ENCODE measurements around the gene CHST15. TPM values are rescaled to one million over a fixed set of nuclear protein-coding genes. Genes with fewer than 3 reads are reported as not detected.
A peak's percentile ranks its signal among the peaks of the same experiment; 100 is the strongest.
"Not testable (repeated sequence)": the region's sequence is repeated elsewhere in the genome, so short reads cannot be mapped to it uniquely, and the experiment has no call there.

CHST15 gene
- total and polyA plus RNA-seq, 4 donors: 30.7 to 46.2 (median 33.3) TPM

- not testable (repeated sequence) for H3K9me3 ChIP-seq (ENCODE audit: control insufficient read depth, insufficient read depth, low read length); H3K36me3 ChIP-seq (ENCODE audit: control insufficient read depth, insufficient read depth, low read length)
- DNase-seq (ENCODE audit: low read depth in 4 of 6, low spot score in 6 of 6): peak in 2 of 6 donors; percentile 79 to 82
- WGBS (ENCODE audit: insufficient coverage): 7% methylated on average over 38 of the region's 39 CpGs
- Histone ChIP-seq H3K4me3 (ENCODE audit: low read depth, low read length) (peak overlapping the region; percentile 51), H3K4me1 (ENCODE audit: control insufficient read depth, insufficient read depth, low read length) (peaks cover 53% of the 10 kb centered on the region), H3K27ac (ENCODE audit: low read depth, low read length) (peak overlapping the region; percentile 79), H3K27me3 (ENCODE audit: control insufficient read depth, insufficient read depth, low read length) (peaks cover 13% of the 10 kb centered on the region)
These were observed 498 bp upstream of the CHST15 start for GRCh38 chr10:124093774-124094418.

GRCh38 chr10:124092250-124092859 lies 1.0 kb downstream of the CHST15 start:
- peak overlapping the region; percentile 69 for H3K4me3 ChIP-seq (ENCODE audit: low read depth, low read length)
- peaks cover 60% of the 10 kb centered on the region for H3K4me1 ChIP-seq (ENCODE audit: control insufficient read depth, insufficient read depth, low read length)
- H3K9me3 ChIP-seq (ENCODE audit: control insufficient read depth, insufficient read depth, low read length): no peaks in the 10 kb centered on the region
- peaks cover 3% of the 10 kb centered on the region for H3K36me3 ChIP-seq (ENCODE audit: control insufficient read depth, insufficient read depth, low read length)
- WGBS (ENCODE audit: insufficient coverage): 0% methylated on average over 43 of the region's 70 CpGs
- H3K27me3 ChIP-seq (ENCODE audit: control insufficient read depth, insufficient read depth, low read length): peaks cover 13% of the 10 kb centered on the region
- peak in 2 of 6 donors; percentile 69 to 81 for DNase-seq (ENCODE audit: low read depth in 4 of 6, low spot score in 6 of 6)
- H3K27ac ChIP-seq (ENCODE audit: low read depth, low read length): peak overlapping the region; percentile 78

GRCh38 chr10:124091646-124092249 lies 1.6 kb downstream of the CHST15 start:
- no peaks in the 10 kb centered on the region for H3K9me3 ChIP-seq (ENCODE audit: control insufficient read depth, insufficient read depth, low read length)
- H3K4me1 ChIP-seq (ENCODE audit: control insufficient read depth, insufficient read depth, low read length): peaks cover 60% of the 10 kb centered on the region
- WGBS (ENCODE audit: insufficient coverage): 1% methylated on average over 55 of the region's 55 CpGs
- peaks cover 13% of the 10 kb centered on the region for H3K27me3 ChIP-seq (ENCODE audit: control insufficient read depth, insufficient read depth, low read length)
- DNase-seq (ENCODE audit: low read depth in 4 of 6, low spot score in 6 of 6): peak in 2 of 6 donors; percentile 64 to 72
- H3K36me3 ChIP-seq (ENCODE audit: control insufficient read depth, insufficient read depth, low read length): peaks cover 3% of the 10 kb centered on the region
- no peak overlapping the region for H3K27ac ChIP-seq (ENCODE audit: low read depth, low read length)
- peak overlapping the region; percentile 45 for H3K4me3 ChIP-seq (ENCODE audit: low read depth, low read length)

GRCh38 chr10:124090601-124091209 lies 2.7 kb downstream of the CHST15 start:
- Histone ChIP-seq H3K36me3 (ENCODE audit: control insufficient read depth, insufficient read depth, low read length) (peaks cover 8% of the 10 kb centered on the region), H3K4me1 (ENCODE audit: control insufficient read depth, insufficient read depth, low read length) (peaks cover 67% of the 10 kb centered on the region), H3K27me3 (ENCODE audit: control insufficient read depth, insufficient read depth, low read length) (peaks cover 13% of the 10 kb centered on the region), H3K9me3 (ENCODE audit: control insufficient read depth, insufficient read depth, low read length) (no peaks in the 10 kb centered on the region), H3K27ac (ENCODE audit: low read depth, low read length) (no peak overlapping the region), H3K4me3 (ENCODE audit: low read depth, low read length) (peak overlapping the region; percentile 45)
- DNase-seq (ENCODE audit: low read depth in 4 of 6, low spot score in 6 of 6): no peak
- 55% methylated on average over 6 of the region's 6 CpGs for WGBS (ENCODE audit: insufficient coverage)

- Histone ChIP-seq H3K27ac (ENCODE audit: low read depth, low read length) (no peak overlapping the region), H3K36me3 (ENCODE audit: control insufficient read depth, insufficient read depth, low read length) (peaks cover 8% of the 10 kb centered on the region), H3K4me1 (ENCODE audit: control insufficient read depth, insufficient read depth, low read length) (peaks cover 66% of the 10 kb centered on the region), H3K27me3 (ENCODE audit: control insufficient read depth, insufficient read depth, low read length) (peaks cover 13% of the 10 kb centered on the region), H3K9me3 (ENCODE audit: control insufficient read depth, insufficient read depth, low read length) (no peaks in the 10 kb centered on the region), H3K4me3 (ENCODE audit: low read depth, low read length) (no peak overlapping the region)
- 86% methylated on average over 5 of the region's 5 CpGs for WGBS (ENCODE audit: insufficient coverage)
- DNase-seq (ENCODE audit: low read depth in 4 of 6, low spot score in 6 of 6): no peak
These were observed 3.5 kb downstream of the CHST15 start for GRCh38 chr10:124089859-124090258.

- Histone ChIP-seq H3K27me3 (ENCODE audit: control insufficient read depth, insufficient read depth, low read length) (peaks cover 9% of the 10 kb centered on the region), H3K9me3 (ENCODE audit: control insufficient read depth, insufficient read depth, low read length) (no peaks in the 10 kb centered on the region), H3K27ac (ENCODE audit: low read depth, low read length) (no peak overlapping the region), H3K4me1 (ENCODE audit: control insufficient read depth, insufficient read depth, low read length) (peaks cover 68% of the 10 kb centered on the region), H3K36me3 (ENCODE audit: control insufficient read depth, insufficient read depth, low read length) (peaks cover 13% of the 10 kb centered on the region), H3K4me3 (ENCODE audit: low read depth, low read length) (no peak overlapping the region)
- no CpG with 5 or more reads among the region's 2 CpGs for WGBS (ENCODE audit: insufficient coverage)
- DNase-seq (ENCODE audit: low read depth in 4 of 6, low spot score in 6 of 6): no peak
These were observed 4.5 kb downstream of the CHST15 start for GRCh38 chr10:124088915-124089314.

GRCh38 chr10:124087672-124088634 lies 5.4 kb downstream of the CHST15 start:
- peaks cover 15% of the 10 kb centered on the region for H3K36me3 ChIP-seq (ENCODE audit: control insufficient read depth, insufficient read depth, low read length)
- H3K9me3 ChIP-seq (ENCODE audit: control insufficient read depth, insufficient read depth, low read length): no peaks in the 10 kb centered on the region
- peaks cover 8% of the 10 kb centered on the region for H3K27me3 ChIP-seq (ENCODE audit: control insufficient read depth, insufficient read depth, low read length)
- no peak overlapping the region for H3K27ac ChIP-seq (ENCODE audit: low read depth, low read length)
- no peak for DNase-seq (ENCODE audit: low read depth in 4 of 6, low spot score in 6 of 6)
- WGBS (ENCODE audit: insufficient coverage): 81% methylated on average over 24 of the region's 27 CpGs
- H3K4me3 ChIP-seq (ENCODE audit: low read depth, low read length): no peak overlapping the region
- H3K4me1 ChIP-seq (ENCODE audit: control insufficient read depth, insufficient read depth, low read length): peaks cover 60% of the 10 kb centered on the region

GRCh38 chr10:124086787-124087671 lies 6.4 kb downstream of the CHST15 start:
- Histone ChIP-seq H3K9me3 (ENCODE audit: control insufficient read depth, insufficient read depth, low read length) (no peaks in the 10 kb centered on the region), H3K36me3 (ENCODE audit: control insufficient read depth, insufficient read depth, low read length) (peaks cover 15% of the 10 kb centered on the region), H3K4me3 (ENCODE audit: low read depth, low read length) (no peak overlapping the region), H3K4me1 (ENCODE audit: control insufficient read depth, insufficient read depth, low read length) (peaks cover 55% of the 10 kb centered on the region), H3K27me3 (ENCODE audit: control insufficient read depth, insufficient read depth, low read length) (peaks cover 6% of the 10 kb centered on the region), H3K27ac (ENCODE audit: low read depth, low read length) (no peak overlapping the region)
- 93% methylated on average over 15 of the region's 18 CpGs for WGBS (ENCODE audit: insufficient coverage)
- no peak for DNase-seq (ENCODE audit: low read depth in 4 of 6, low spot score in 6 of 6)

Data from spinal cord (tissue), 10 donors.